ENCODE data around the gene NOL4L.

DNA sequence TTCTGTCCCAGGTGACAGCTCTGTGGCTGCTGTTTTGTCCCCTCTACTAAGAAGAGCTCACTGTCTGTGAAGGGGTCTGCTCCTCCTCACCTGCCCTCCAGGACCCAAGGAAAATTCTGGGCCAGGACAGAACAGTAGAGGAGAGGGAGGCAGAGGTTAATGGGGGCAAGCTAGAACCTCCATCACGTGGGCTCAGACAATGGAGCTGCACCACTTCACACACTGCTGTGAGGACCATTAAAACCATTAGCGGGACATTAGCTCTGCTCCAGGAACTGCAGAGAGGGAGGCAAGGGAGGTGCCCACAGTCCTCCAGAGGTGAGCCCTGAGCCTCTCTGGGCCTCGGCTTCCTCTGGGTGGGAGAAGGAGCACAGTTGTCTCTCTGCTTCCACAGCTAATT lies 78.4 kb downstream of the NOL4L start:
- no peak for TF ChIP-seq POLR2A (IDR thresholded peaks at IDR 0.05; ENCODE audit: low read depth)
- no peak for TF ChIP-seq CTCF (IDR thresholded peaks at IDR 0.05)
- no peak for TF ChIP-seq POLR2AphosphoS5 (IDR thresholded peaks at IDR 0.05)
- no peak for TF ChIP-seq EP300 (IDR thresholded peaks at IDR 0.05)
